Astrocyte (in vitro differentiated cells and primary cell): ENCODE data around the gene CSNK2B. TPM values are rescaled to one million over a fixed set of nuclear protein-coding genes. Genes with fewer than 3 reads are reported as not detected.

ENCODE experiments used
- DNase-seq: peaks from one replicate; pipeline ENCODE4 v3.0.0-alpha.2; 2010; ENCODE audit warnings: low read depth
- FAIRE-seq: peaks from 2 replicates; lab custom pipeline; 2011; peaks lifted over from hg19 to GRCh38; lab: Jason Lieb, UNC
- H2AFZ ChIP-seq: 2 replicates; pipeline ENCODE4 v1.6.0; 2012; ENCODE audit warnings: low read depth, low read length, inconsistent platforms
- H3K27ac ChIP-seq: 2 replicates; pipeline ENCODE4 v1.5.1; 2011; ENCODE audit warnings: low read depth, low read length, inconsistent platforms
- H3K27me3 ChIP-seq: 2 replicates; pipeline ENCODE4 v1.6.0; 2011; ENCODE audit warnings: low read length, inconsistent platforms; ENCODE audit not compliant: insufficient read depth
- H3K36me3 ChIP-seq: 2 replicates; pipeline ENCODE4 v1.5.1; 2011; ENCODE audit warnings: low read length, inconsistent platforms; ENCODE audit not compliant: insufficient read depth
- H3K4me1 ChIP-seq: 2 replicates; pipeline ENCODE4 v1.5.1; 2011; ENCODE audit warnings: low read length, inconsistent platforms; ENCODE audit not compliant: insufficient read depth
- H3K4me2 ChIP-seq: 2 replicates; pipeline ENCODE4 v1.6.0; 2012; ENCODE audit warnings: low read length, inconsistent platforms
- H3K4me3 ChIP-seq: 2 replicates; pipeline ENCODE4 v1.5.1; 2011; ENCODE audit warnings: low read depth, mild to moderate bottlenecking, low read length, inconsistent platforms; ENCODE audit not compliant: insufficient read depth
- H3K79me2 ChIP-seq: 2 replicates; pipeline ENCODE4 v1.6.0; 2012; ENCODE audit warnings: mild to moderate bottlenecking, low read length, inconsistent platforms; ENCODE audit not compliant: insufficient read depth
- H3K9ac ChIP-seq: 2 replicates; pipeline ENCODE4 v1.6.0; 2012; ENCODE audit warnings: mild to moderate bottlenecking, low read length, inconsistent platforms
- H3K9me3 ChIP-seq: 2 replicates; pipeline ENCODE4 v1.5.1; 2012; ENCODE audit warnings: low read depth, mild to moderate bottlenecking, low read length, inconsistent platforms; ENCODE audit not compliant: insufficient read depth
- H4K20me1 ChIP-seq: 2 replicates; pipeline ENCODE4 v1.6.0; 2012; ENCODE audit warnings: low read length, inconsistent platforms; ENCODE audit not compliant: insufficient read depth
- H3K27ac Mint-ChIP-seq: one replicate; pipeline ENCODE4 v1.8.0; 2021; ENCODE audit warnings: mild to moderate bottlenecking, mixed read lengths; ENCODE audit not compliant: unreplicated experiment
- H3K27me3 Mint-ChIP-seq: one replicate; pipeline ENCODE4 v1.8.0; 2021; ENCODE audit warnings: low read depth, mixed read lengths; ENCODE audit not compliant: unreplicated experiment
- H3K36me3 Mint-ChIP-seq: one replicate; pipeline ENCODE4 v1.8.0; 2021; ENCODE audit warnings: low read depth, mixed read lengths; ENCODE audit not compliant: unreplicated experiment
- H3K4me1 Mint-ChIP-seq: one replicate; pipeline ENCODE4 v1.8.0; 2021; ENCODE audit warnings: low read depth, mixed read lengths; ENCODE audit not compliant: unreplicated experiment
- H3K4me3 Mint-ChIP-seq: one replicate; pipeline ENCODE4 v1.8.0; 2021; ENCODE audit warnings: mild to moderate bottlenecking, moderate library complexity, mixed read lengths; ENCODE audit not compliant: unreplicated experiment
- H3K9me3 Mint-ChIP-seq: one replicate; pipeline ENCODE4 v1.8.0; 2021; ENCODE audit warnings: mild to moderate bottlenecking, mixed read lengths; ENCODE audit not compliant: unreplicated experiment
- CTCF ChIP-seq: IDR thresholded peaks from 2 replicates; pipeline ENCODE4 v1.5.1; 2011; ENCODE audit warnings: low read depth, mild to moderate bottlenecking, inconsistent platforms, low read length, moderate library complexity; ENCODE audit not compliant: insufficient read depth
- EZH2 ChIP-seq: IDR thresholded peaks from 2 replicates; pipeline ENCODE4 v1.6.1; 2012; ENCODE audit warnings: mild to moderate bottlenecking, low read length, inconsistent platforms; ENCODE audit not compliant: insufficient read depth
- total RNA-seq: library from RNA; stranded (reverse); gene quantifications from 2 replicates; pipeline ENCODE4 v1.2.1, GENCODE V29; 2021

Gene CSNK2B
- total RNA-seq, 1 donor from 2014 or later = 208 TPM

GRCh38 chr6:31619805-31620585, 45.9 kb upstream of the CSNK2B start:
- no peak for FAIRE-seq
- H3K27me3 ChIP-seq = no peaks in the 10 kb centered on the region
- peak overlapping the region; percentile 66 for H3K4me3 ChIP-seq
- Mint-ChIP-seq H3K4me1 (peaks cover 14% of the 10 kb centered on the region), H3K27me3 (peaks cover 4% of the 10 kb centered on the region), H3K4me3 (peak overlapping the region; percentile 94), H3K9me3 (no peaks in the 10 kb centered on the region), H3K27ac (peak overlapping the region; percentile 98), H3K36me3 (peaks cover 16% of the 10 kb centered on the region)
- TF ChIP-seq EZH2 = no peak
- no peak for TF ChIP-seq CTCF
- H4K20me1 ChIP-seq = peaks cover 39% of the 10 kb centered on the region
- peak overlapping the region; percentile 89 for H3K9ac ChIP-seq
- H3K36me3 ChIP-seq = peaks cover 13% of the 10 kb centered on the region
- peak overlapping the region; percentile 99 for H3K27ac ChIP-seq
- no peaks in the 10 kb centered on the region for H3K9me3 ChIP-seq
- peak; percentile 98 for DNase-seq
- H3K79me2 ChIP-seq = peaks cover 43% of the 10 kb centered on the region
- peak overlapping the region; percentile 82 for H2AFZ ChIP-seq
- peaks cover 12% of the 10 kb centered on the region for H3K4me1 ChIP-seq
- H3K4me2 ChIP-seq = peak overlapping the region; percentile 86

- Mint-ChIP-seq H3K27me3 (peaks cover 4% of the 10 kb centered on the region), H3K4me3 (peak within 1 kb of the TSS; percentile 97), H3K9me3 (no peaks in the 10 kb centered on the region), H3K4me1 (peaks cover 11% of the 10 kb centered on the region), H3K27ac (peak within 1 kb of the TSS; percentile 98), H3K36me3 (peaks cover 20% of the 10 kb centered on the region)
- no peak for DNase-seq
- FAIRE-seq = no peak
- Histone ChIP-seq H3K27ac (peak within 1 kb of the TSS; percentile 99), H3K9me3 (no peaks in the 10 kb centered on the region), H4K20me1 (peaks cover 47% of the 10 kb centered on the region), H3K36me3 (peaks cover 21% of the 10 kb centered on the region), H2AFZ (peak within 1 kb of the TSS; percentile 82), H3K27me3 (no peaks in the 10 kb centered on the region), H3K4me1 (peaks cover 12% of the 10 kb centered on the region), H3K4me3 (peak within 1 kb of the TSS; percentile 77), H3K9ac (peak within 1 kb of the TSS; percentile 93), H3K79me2 (peaks cover 51% of the 10 kb centered on the region), H3K4me2 (peak within 1 kb of the TSS; percentile 94)
- TF ChIP-seq CTCF (no peak), EZH2 (no peak)
Measured at GRCh38 chr6:31620586-31621319, 45.1 kb upstream of the CSNK2B start, which contains the start of gene PRRC2A. Gene PRRC2A (plus strand): TSS chr6:31620715. CDS start chr6:31622790, 2,075 bp downstream.
